ENCODE results near the gene CCDC60. TPM values are rescaled to one million over a fixed set of nuclear protein-coding genes. Genes with fewer than 3 reads are reported as not detected.

Gene CCDC60
- total and polyA plus RNA-seq, 2 of the 13 experiments (the other 11 are each of a cell fraction or from before 2014, with no cell fraction given) = not detected

- TF ChIP-seq NFIB (CRISPR knock-in tag; IDR thresholded peaks at IDR 0.05; ENCODE audit: borderline replicate concordance) (no peak), SALL1 (CRISPR knock-in tag; IDR thresholded peaks at IDR 0.05) (no peak), GABPA (IDR thresholded peaks at IDR 0.05; ENCODE audit: low read depth, low read length) (no peak), GABPA (CRISPR knock-in tag; IDR thresholded peaks at IDR 0.05; ENCODE audit: low read depth) (no peak), ZNF615 (CRISPR knock-in tag; IDR thresholded peaks at IDR 0.05; ENCODE audit: borderline replicate concordance) (no peak), MAFK (conservative IDR thresholded peaks at IDR 0.05 in 1 of 2, IDR thresholded peaks at IDR 0.05 in 1 of 2; ENCODE audit: low read length in 2 of 2) (peak; percentile 7 to 34; a peak in 1 of 4 replicates), ZFP41 (CRISPR knock-in tag; IDR thresholded peaks at IDR 0.05; ENCODE audit: borderline replicate concordance) (no peak)
- POLR2A ChIA-PET = no interaction called here
- no peak overlapping the region for H3K27ac ChIP-seq (ENCODE audit: extremely low read length, insufficient read depth, low read length)
- intact Hi-C loops (cut with micrococcal nuclease; ENCODE audit: unreplicated experiment) = no loop called here
- in situ Hi-C loops (cut with HindIII; ENCODE audit: extremely low pct_ligation_motif_present, low pct_unique_long_range_greater_than_20kb) = loop anchor here (5.0 kb wide), 1 partner anchor 94 kb away; no protein-coding TSS in a partner anchor
- CTCF ChIA-PET (ENCODE audit: low intra/inter-chr PET ratio, low total read pairs) = no interaction called here
- no peak for DNase-seq (ENCODE audit: low spot score)
- H3K4me3 ChIP-seq (replicated peaks in 1 of 3; ENCODE audit: insufficient read depth in 1 of 3, low read depth in 2 of 3, low read length in 3 of 3) = no peak overlapping the region
- H4K20me1 ChIP-seq (ENCODE audit: insufficient read depth, low read length) = no peaks in the 10 kb centered on the region
- H3K27me3 ChIP-seq (ENCODE audit: control insufficient read depth in 1 of 2, insufficient read depth in 2 of 2, low read length in 2 of 2) = no peaks in the 10 kb centered on the region; a peak in 1 of 5 replicates
- H3K9ac ChIP-seq (ENCODE audit: insufficient read depth, low read depth, low read length) = no peak overlapping the region
- H3K4me1 ChIP-seq (ENCODE audit: insufficient read depth, low read length) = no peaks in the 10 kb centered on the region
- no peaks in the 10 kb centered on the region for H3K9me3 ChIP-seq (ENCODE audit: low read length)
- 2% methylated on average over 5 of the region's 5 CpGs for WGBS (ENCODE audit: low lambda C conversion rate)
- no peak overlapping the region for H3K4me2 ChIP-seq (ENCODE audit: low read depth, low read length)
- BruUV-seq (replicated peaks) = no TSS peak
- no peak for FAIRE-seq
- no peak for ATAC-seq
- H3K79me2 ChIP-seq (ENCODE audit: insufficient read depth, low read length) = no peaks in the 10 kb centered on the region
- H2AFZ ChIP-seq (ENCODE audit: low read length) = no peak overlapping the region
- H3K36me3 ChIP-seq (replicated peaks in 1 of 2; ENCODE audit: control insufficient read depth in 1 of 2, insufficient read depth in 2 of 2, low read length in 2 of 2) = no peaks in the 10 kb centered on the region
Measured at GRCh38 chr12:119448611-119449131, 114.1 kb downstream of the CCDC60 start.

- no TSS peak for BruUV-seq (replicated peaks)
- ATAC-seq = no peak
- WGBS (ENCODE audit: low lambda C conversion rate) = 22% methylated on average over 7 of the region's 7 CpGs
- TF ChIP-seq CBFB (CRISPR knock-in tag; IDR thresholded peaks at IDR 0.05) (no peak), TEAD3 (CRISPR knock-in tag; optimal IDR thresholded peaks at IDR 0.05; ENCODE audit: borderline replicate concordance) (no peak), USF2 (IDR thresholded peaks at IDR 0.05; ENCODE audit: low read depth, low read length) (no peak), USF2 (CRISPR knock-in tag; IDR thresholded peaks at IDR 0.05; ENCODE audit: borderline replicate concordance) (no peak), ZNF33B (CRISPR knock-in tag; IDR thresholded peaks at IDR 0.05) (no peak), ZNF430 (CRISPR knock-in tag; IDR thresholded peaks at IDR 0.05) (no peak), ZSCAN29 (CRISPR knock-in tag; conservative IDR thresholded peaks at IDR 0.05) (no peak)
- H4K20me1 ChIP-seq (ENCODE audit: insufficient read depth, low read length) = no peaks in the 10 kb centered on the region
- no peak overlapping the region for H3K4me3 ChIP-seq (replicated peaks in 1 of 3; ENCODE audit: insufficient read depth in 1 of 3, low read depth in 2 of 3, low read length in 3 of 3)
- H3K9me3 ChIP-seq (ENCODE audit: low read length) = no peaks in the 10 kb centered on the region
- intact Hi-C loops (cut with micrococcal nuclease; ENCODE audit: unreplicated experiment) (no loop called here), in situ Hi-C loops (cut with HindIII; ENCODE audit: extremely low pct_ligation_motif_present, low pct_unique_long_range_greater_than_20kb) (no loop called here)
- H3K36me3 ChIP-seq (replicated peaks in 1 of 2; ENCODE audit: control insufficient read depth in 1 of 2, insufficient read depth in 2 of 2, low read length in 2 of 2) = no peaks in the 10 kb centered on the region
- H3K27ac ChIP-seq (ENCODE audit: extremely low read length, insufficient read depth, low read length) = no peak overlapping the region
- no peak overlapping the region for H3K4me2 ChIP-seq (ENCODE audit: low read depth, low read length)
- no peak for DNase-seq (ENCODE audit: low spot score)
- H3K9ac ChIP-seq (ENCODE audit: insufficient read depth, low read depth, low read length) = no peak overlapping the region
- H2AFZ ChIP-seq (ENCODE audit: low read length) = no peak overlapping the region
- ChIA-PET POLR2A (no interaction called here), CTCF (ENCODE audit: low intra/inter-chr PET ratio, low total read pairs) (no interaction called here)
- no peaks in the 10 kb centered on the region for H3K79me2 ChIP-seq (ENCODE audit: insufficient read depth, low read length)
- H3K27me3 ChIP-seq (ENCODE audit: control insufficient read depth in 1 of 2, insufficient read depth in 2 of 2, low read length in 2 of 2) = no peaks in the 10 kb centered on the region; a peak in 1 of 5 replicates
- no peak for FAIRE-seq
- H3K4me1 ChIP-seq (ENCODE audit: insufficient read depth, low read length) = no peaks in the 10 kb centered on the region
Measured at GRCh38 chr12:119450771-119451170, 116.2 kb downstream of the CCDC60 start.
